HG03469 (cell line): Measurements from ENCODE around the gene TRERF1.
"Not testable (repeated sequence)": the region's sequence is repeated elsewhere in the genome, so short reads cannot be mapped to it uniquely, and the experiment has no call there.

Experiments used
- ATAC-seq: cut with Tn5 transposase; IDR thresholded peaks from one replicate; pipeline ENCODE4 v1.9.1; 2021; ENCODE audit warnings: mild to moderate bottlenecking, moderate library complexity, moderate number of reproducible peaks; ENCODE audit not compliant: unreplicated experiment

Gene TRERF1, protein sequence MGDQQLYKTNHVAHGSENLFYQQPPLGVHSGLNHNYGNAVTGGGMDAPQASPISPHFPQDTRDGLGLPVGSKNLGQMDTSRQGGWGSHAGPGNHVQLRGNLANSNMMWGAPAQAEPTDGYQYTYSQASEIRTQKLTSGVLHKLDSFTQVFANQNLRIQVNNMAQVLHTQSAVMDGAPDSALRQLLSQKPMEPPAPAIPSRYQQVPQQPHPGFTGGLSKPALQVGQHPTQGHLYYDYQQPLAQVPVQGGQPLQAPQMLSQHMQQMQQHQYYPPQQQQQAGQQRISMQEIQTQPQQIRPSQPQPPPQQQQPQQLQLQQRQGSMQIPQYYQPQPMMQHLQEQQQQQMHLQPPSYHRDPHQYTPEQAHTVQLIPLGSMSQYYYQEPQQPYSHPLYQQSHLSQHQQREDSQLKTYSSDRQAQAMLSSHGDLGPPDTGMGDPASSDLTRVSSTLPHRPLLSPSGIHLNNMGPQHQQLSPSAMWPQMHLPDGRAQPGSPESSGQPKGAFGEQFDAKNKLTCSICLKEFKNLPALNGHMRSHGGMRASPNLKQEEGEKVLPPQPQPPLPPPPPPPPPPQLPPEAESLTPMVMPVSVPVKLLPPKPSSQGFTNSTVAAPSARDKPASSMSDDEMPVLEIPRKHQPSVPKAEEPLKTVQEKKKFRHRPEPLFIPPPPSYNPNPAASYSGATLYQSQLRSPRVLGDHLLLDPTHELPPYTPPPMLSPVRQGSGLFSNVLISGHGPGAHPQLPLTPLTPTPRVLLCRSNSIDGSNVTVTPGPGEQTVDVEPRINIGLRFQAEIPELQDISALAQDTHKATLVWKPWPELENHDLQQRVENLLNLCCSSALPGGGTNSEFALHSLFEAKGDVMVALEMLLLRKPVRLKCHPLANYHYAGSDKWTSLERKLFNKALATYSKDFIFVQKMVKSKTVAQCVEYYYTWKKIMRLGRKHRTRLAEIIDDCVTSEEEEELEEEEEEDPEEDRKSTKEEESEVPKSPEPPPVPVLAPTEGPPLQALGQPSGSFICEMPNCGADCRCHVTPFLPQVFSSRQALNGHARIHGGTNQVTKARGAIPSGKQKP (N-terminal part only)

GRCh38 chr6:42451333-42452170, at the start of gene TRERF1:
Gene TRERF1 (minus strand): TSS chr6:42451926. CDS start chr6:42269590, 182,336 bp downstream.
- no peak for ATAC-seq

DNA sequence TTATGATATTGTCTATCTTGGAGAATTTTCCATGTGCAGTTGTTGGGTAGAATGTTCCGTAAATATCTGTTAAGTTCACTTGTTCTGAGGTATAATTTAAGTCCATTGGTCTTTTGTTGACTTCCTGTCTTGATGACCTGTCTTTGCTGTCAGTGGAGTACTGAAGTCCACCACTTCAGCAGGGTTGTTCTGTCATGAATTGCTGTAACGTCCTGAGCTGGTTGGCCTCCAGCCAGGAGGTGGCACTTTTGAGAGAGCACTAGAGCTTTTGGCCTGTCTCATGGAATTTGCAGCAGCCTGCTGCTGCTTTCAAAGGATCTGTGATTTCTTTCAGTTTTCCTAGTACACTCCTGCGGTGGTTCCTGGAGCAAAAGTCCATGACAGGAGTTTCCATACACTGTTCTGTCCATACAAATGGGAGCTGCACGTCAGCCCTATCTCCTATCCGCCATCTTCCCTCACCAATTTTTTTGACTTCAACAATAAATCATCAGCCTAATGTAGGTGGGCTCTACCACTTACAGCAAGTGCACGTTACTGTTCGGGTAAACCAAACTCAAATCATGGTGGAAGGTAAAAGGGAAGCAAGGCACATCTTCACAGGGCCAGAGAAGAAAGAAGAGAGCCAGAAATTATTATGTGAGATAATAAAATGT, 46.9 kb upstream of the TRERF1 start:
- ATAC-seq: no peak

DNA sequence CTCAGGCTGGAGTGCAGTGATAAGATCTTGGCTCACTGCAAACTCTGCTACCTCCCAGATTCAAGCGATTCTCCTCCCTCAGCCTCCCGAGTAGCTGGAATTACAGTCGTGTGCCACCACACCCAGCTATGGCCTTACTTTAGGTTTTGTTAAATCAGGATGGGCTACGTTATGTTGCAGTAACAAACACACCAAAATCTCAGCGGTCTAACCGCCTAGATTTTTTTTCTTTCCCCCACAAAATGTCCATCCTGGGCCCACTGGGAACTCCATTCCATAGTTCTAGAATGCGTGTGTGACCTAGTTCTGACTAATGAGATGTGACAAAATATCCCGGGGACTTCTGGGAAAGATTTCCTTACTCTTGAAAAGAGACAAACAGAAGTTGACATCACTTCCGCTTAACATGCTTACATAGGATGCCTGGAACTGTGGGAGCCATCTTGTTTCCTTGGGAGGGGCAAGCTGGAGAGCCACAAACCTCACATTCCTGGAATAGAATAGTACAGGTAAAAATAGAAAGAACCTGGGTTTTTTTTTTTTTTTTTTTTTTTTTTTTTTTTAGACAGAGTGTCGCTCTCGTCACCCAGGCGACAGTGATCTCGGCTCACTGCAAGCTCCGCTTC, 42.3 kb upstream of the TRERF1 start:
- ATAC-seq: no peak

DNA sequence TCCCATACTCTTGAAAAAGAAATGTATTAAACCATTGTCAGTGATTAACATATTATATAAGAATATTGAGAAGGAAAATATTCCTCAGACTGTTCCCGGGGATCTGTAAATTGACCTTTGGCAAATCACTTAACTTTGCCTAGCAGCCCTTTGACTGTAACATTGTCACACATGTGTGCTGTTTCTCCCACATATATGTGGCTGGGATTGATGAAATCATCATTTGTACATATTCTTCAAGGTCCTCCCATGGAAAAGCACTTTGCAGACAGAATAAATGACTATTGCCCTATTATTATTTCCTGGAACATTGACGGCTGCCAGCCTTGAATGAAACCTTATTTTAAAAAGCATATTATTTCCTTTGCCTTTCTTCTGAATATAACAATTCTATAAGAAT, 36.4 kb upstream of the TRERF1 start:
- no peak for ATAC-seq

DNA sequence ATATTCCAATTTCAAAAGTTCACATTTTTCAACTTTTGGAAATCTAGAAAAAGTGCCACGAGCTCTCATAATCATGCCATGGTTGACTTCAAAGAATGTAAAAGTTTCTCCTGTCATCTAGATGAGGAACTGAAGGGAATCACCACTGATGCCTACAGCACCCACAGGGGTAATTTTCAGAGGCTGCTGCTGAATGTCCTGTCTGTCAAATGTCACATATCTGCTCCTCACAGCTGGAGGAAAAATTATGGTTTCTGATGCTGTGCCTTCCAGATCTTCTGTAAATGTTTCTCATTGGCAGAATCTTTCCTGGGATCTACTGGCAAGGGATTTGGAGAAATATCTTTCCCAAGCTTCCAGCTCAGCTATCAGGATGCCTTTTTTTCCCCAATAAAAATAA, 32.5 kb upstream of the TRERF1 start:
- no peak for ATAC-seq

GRCh38 chr6:42482174-42482573, 30.4 kb upstream of the TRERF1 start:
- ATAC-seq: no peak

DNA sequence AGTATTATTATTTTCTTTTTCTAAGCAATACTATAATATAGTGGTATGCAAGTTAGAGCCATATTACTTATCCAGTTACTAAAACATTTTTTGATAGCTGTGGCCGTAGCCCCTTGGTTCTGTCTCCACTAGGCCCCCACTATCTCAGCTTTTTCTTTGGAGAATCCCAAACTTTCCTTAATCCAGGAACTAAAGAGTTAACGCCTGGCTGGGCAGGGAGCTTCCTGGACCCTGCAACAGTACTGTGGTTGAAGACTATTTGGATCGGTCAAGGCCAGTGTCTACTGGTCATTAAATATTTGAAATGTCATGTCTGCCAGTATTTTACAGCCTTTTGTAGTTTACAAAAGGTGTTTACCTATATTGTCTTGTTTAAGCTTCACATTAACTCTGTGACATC, 20.0 kb upstream of the TRERF1 start:
- ATAC-seq: no peak

- ATAC-seq: no peak
Measured at GRCh38 chr6:42471142-42471541, 19.4 kb upstream of the TRERF1 start.

DNA sequence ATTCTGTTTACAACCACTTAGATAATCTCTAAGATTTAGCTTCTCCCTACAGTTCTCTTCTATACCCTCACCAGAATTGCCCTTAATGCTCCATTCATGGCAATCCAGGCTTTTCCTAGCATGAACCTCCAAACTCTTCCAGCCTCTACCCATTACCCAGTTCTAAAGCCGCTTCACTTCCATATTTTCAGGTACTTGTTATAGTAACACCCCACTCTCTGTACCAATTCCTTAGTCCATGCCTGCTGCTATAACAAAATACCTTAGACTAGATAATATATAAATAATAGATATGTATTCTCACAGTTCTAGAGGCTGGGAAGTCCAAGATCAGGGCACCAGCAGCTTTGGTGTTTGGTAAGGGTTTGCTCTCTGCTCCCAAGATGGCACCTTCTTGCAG, 16.5 kb upstream of the TRERF1 start:
- ATAC-seq: no peak

GRCh38 chr6:42467651-42468050, 15.9 kb upstream of the TRERF1 start:
- no peak for ATAC-seq

DNA sequence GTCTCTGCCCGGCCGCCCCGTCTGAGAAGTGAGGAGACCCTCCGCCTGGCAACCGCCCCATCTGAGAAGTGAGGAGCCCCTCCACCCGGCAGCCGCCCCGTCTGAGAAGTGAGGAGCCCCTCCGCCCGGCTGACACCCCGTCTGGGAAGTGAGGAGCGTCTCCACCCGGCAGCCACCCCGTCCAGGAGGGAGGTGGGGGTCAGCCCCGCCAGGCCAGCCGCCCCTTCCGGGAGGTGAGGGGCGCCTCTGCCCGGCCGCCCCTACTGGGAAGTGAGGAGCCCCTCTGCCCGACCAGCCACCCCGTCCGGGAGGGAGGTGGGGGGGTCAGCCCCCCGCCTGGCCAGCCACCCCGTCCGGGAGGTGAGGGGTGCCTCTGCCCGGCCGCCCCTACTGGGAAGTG, 14.7 kb upstream of the TRERF1 start:
- not testable (repeated sequence) for ATAC-seq

GRCh38 chr6:42462474-42462972, 10.8 kb upstream of the TRERF1 start:
- no peak for ATAC-seq

DNA sequence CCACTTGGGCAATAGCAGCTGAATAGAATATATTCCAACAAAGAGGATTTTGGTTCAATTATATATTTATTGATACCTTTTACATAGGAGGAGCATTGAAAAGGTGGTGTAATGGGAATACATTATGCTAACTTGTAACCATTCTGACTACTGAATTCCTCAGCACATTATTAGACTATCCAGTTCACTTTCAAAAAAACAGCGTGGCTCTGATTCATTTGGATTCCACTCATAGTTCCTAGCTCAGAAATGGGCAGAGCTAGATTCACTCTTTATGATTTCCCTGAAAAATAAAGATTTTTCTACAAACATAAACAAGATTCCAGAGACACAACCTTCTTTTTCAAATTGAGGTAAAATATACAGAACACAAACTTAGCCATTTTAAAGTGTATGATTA, 9.2 kb upstream of the TRERF1 start:
- ATAC-seq: no peak

DNA sequence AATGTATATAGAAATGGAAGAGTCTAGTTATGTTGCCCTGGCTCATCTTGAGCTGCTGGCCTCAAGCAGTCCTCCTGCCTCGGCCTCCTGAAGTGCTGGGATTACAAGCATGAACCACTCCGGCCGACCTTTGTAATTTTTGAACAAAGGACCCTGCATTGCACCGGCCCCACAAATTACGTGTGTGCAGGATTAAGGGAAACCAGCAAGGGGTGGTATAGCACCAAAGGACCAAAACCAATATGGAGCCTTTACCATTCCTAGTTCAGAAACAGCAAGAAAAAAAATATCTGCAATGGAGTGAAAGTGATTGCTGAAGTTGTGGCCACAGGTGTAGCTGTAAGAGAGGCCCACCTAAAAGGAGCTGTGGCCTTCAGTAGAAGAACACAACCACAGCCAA, 8.2 kb upstream of the TRERF1 start:
- ATAC-seq: no peak

- ATAC-seq: no peak
Measured at GRCh38 chr6:42454428-42454791, 2.7 kb upstream of the TRERF1 start.

- ATAC-seq: no peak
Measured at GRCh38 chr6:42453654-42454427, 2.1 kb upstream of the TRERF1 start.

- no peak for ATAC-seq
Measured at GRCh38 chr6:42453031-42453653, 1.4 kb upstream of the TRERF1 start.
